ENCODE results near the gene ITGA2B. TPM values are rescaled to one million over a fixed set of nuclear protein-coding genes. Genes with fewer than 3 reads are reported as not detected.

Gene ITGA2B
- total RNA-seq, 1 donor from 2014 or later, result 0.44 TPM

DNA sequence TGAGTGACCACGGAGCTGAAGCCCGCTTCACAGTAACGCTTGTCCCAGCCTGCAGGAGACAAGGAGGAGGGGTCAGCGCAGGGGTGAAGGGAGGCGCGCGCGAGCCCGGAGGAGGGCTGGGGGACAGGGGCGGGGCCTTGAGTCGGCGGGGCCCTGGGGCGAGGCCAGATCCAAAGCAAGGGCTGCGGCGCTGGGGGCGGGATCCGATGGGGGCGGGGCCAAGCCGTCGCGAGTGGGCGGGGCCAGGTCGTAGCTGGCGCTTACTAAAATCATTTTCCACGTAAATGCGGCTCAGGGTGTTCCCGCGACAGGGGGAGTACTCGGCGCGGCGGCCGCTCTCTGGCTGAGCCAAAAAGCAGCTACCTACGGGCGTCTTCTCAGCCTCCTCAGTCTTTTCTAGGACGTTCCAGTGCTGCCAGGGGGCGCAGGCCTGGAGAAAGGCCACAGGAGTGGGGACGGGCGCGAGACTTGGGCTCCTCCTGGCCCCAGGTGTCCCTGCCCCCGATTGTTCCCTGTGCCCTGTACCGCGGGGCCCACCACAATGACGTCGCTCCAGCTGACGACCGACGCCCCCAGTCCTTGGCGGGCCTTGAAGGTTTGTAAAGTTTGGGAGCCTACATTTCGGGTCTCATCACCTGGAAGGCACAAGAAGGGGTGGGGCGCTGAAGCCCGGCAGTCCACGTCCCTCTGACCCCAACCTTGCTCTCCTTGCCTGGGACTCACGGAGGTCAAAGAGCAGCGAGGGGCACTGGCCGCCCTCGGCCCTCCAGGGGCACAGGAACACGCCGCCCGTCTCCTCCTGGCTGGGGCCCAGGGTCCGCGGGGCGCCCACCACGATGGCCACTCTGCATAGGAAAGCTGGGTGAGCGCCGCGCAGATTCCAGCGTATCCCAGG lies 3.9 kb downstream of the ITGA2B start:
- H3K27ac Mint-ChIP-seq, result no peak overlapping the region

DNA sequence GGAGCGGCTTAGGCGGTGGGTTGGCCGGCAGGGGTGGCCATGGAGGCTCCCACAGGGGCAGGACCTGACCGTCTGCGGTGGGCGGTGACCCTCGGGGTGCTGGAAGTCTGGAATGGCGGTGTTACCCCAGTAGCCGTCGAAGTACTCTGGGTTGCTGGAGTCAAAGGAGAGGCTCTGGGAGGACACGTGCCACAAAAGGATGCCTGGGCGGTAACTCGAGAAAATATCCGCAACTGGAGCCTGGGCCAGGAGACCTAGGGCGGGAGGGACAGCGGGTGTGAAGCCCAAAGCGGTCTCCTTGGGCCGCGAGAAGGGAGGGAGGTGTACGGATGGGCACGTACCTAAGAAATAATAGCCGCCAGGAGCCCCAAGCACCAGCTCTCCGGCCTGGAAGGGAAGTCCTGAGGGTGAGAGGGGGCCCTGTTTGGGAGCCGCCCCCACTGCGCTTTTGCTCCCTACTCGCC lies 4.6 kb downstream of the ITGA2B start:
- no peak for DNase-seq (ENCODE audit: low spot score)
- H3K36me3 Mint-ChIP-seq (ENCODE audit: low read depth), result no peaks in the 10 kb centered on the region
- peak overlapping the region; percentile 16 for H3K27ac Mint-ChIP-seq
- intact Hi-C loops (cut with micrococcal nuclease), result loop anchor here (1.0 kb wide), 3 partner anchors 22 to 118 kb away; partner anchors contain the start of genes FAM171A2, GPATCH8 and GRN
- H3K4me1 Mint-ChIP-seq (ENCODE audit: low read depth), result peaks cover 6% of the 10 kb centered on the region
- H3K27me3 Mint-ChIP-seq (ENCODE audit: insufficient read depth), result peaks cover 24% of the 10 kb centered on the region
- no peaks in the 10 kb centered on the region for H3K9me3 Mint-ChIP-seq
- H3K4me3 Mint-ChIP-seq, result peak overlapping the region; percentile 73

More for the DNA sequence above, 3.9 kb downstream of the ITGA2B start:
- Mint-ChIP-seq H3K36me3 (ENCODE audit: low read depth) (no peaks in the 10 kb centered on the region), H3K9me3 (no peaks in the 10 kb centered on the region), H3K4me3 (peak overlapping the region; percentile 73), H3K27me3 (ENCODE audit: insufficient read depth) (peaks cover 24% of the 10 kb centered on the region), H3K4me1 (ENCODE audit: low read depth) (peaks cover 6% of the 10 kb centered on the region)
- peak; percentile 79 for DNase-seq (ENCODE audit: low spot score)
- intact Hi-C loops (cut with micrococcal nuclease), result loop anchor here (1.0 kb wide), 3 partner anchors 22 to 118 kb away; partner anchors contain the start of genes FAM171A2, GPATCH8 and GRN

GRCh38 chr17:44384281-44384822 lies 5.1 kb downstream of the ITGA2B start:
- Mint-ChIP-seq H3K4me1 (ENCODE audit: low read depth) (peaks cover under 1% of the 10 kb centered on the region), H3K4me3 (peak overlapping the region; percentile 38), H3K36me3 (ENCODE audit: low read depth) (no peaks in the 10 kb centered on the region), H3K9me3 (no peaks in the 10 kb centered on the region), H3K27ac (no peak overlapping the region), H3K27me3 (ENCODE audit: insufficient read depth) (peaks cover 24% of the 10 kb centered on the region)
- no peak for DNase-seq (ENCODE audit: low spot score)
- intact Hi-C loops (cut with micrococcal nuclease), result no loop called here

- intact Hi-C loops (cut with micrococcal nuclease), result no loop called here
Observed at GRCh38 chr17:44383861-44384260, 5.6 kb downstream of the ITGA2B start.

DNA sequence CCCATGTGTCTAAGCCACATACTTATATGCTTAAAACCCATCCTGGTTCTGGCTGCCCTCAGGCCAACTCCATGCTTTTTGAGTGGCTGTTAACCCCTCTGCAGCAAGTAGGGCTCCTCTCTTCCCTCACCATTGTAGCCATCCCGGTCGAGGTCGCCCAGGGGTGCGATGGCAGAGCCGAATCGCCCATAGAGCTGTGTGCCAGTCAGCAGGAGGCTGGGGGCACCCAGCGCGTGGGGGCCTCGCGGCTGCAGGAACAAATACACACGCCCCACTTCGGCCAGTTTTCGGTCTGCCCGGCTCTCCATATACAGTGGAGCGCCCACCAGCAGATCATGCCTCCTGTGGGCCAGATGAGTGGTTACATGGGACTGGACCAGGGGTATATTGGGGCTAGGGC lies 6.1 kb downstream of the ITGA2B start:
- Mint-ChIP-seq H3K4me3 (no peak overlapping the region), H3K9me3 (no peaks in the 10 kb centered on the region), H3K27me3 (ENCODE audit: insufficient read depth) (peaks cover 24% of the 10 kb centered on the region), H3K4me1 (ENCODE audit: low read depth) (no peaks in the 10 kb centered on the region), H3K27ac (no peak overlapping the region), H3K36me3 (ENCODE audit: low read depth) (no peaks in the 10 kb centered on the region)
- intact Hi-C loops (cut with micrococcal nuclease), result no loop called here
- DNase-seq (ENCODE audit: low spot score), result no peak

More at GRCh38 chr17:44383861-44384260, 5.6 kb downstream of the ITGA2B start:
- no peak overlapping the region for H3K27ac Mint-ChIP-seq
- H3K36me3 Mint-ChIP-seq (ENCODE audit: low read depth), result no peaks in the 10 kb centered on the region
- DNase-seq (ENCODE audit: low spot score), result no peak
- no peaks in the 10 kb centered on the region for H3K4me1 Mint-ChIP-seq (ENCODE audit: low read depth)
- H3K9me3 Mint-ChIP-seq, result no peaks in the 10 kb centered on the region
- H3K4me3 Mint-ChIP-seq, result no peak overlapping the region
- peaks cover 24% of the 10 kb centered on the region for H3K27me3 Mint-ChIP-seq (ENCODE audit: insufficient read depth)

DNA sequence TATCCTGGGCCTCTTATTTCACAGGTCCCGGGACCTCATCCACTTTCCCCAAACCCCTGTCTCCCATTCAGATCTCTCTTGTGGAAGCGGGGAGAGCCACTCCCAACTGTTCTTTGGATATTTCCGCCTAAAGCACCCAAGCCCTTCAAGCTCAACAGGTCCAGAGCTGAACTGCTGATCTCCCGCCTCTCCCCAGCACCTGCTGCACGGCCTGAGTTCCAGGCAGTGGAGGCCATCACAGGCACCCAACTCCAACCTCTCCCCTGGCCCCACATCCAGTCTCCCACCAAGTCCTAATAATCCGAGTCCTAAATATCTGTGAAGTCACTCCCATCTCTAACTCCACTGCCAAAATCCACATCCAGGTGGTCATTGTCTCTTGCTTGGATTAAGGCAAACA lies 6.5 kb downstream of the ITGA2B start:
- no peak for DNase-seq (ENCODE audit: low spot score)
- Mint-ChIP-seq H3K4me1 (ENCODE audit: low read depth) (no peaks in the 10 kb centered on the region), H3K36me3 (ENCODE audit: low read depth) (no peaks in the 10 kb centered on the region), H3K27me3 (ENCODE audit: insufficient read depth) (peaks cover 22% of the 10 kb centered on the region), H3K4me3 (no peak overlapping the region), H3K9me3 (no peaks in the 10 kb centered on the region), H3K27ac (no peak overlapping the region)
- intact Hi-C loops (cut with micrococcal nuclease), result no loop called here

- H3K9me3 Mint-ChIP-seq, result no peaks in the 10 kb centered on the region
- peaks cover 20% of the 10 kb centered on the region for H3K27me3 Mint-ChIP-seq (ENCODE audit: insufficient read depth)
- intact Hi-C loops (cut with micrococcal nuclease), result no loop called here
- no peaks in the 10 kb centered on the region for H3K36me3 Mint-ChIP-seq (ENCODE audit: low read depth)
- H3K4me3 Mint-ChIP-seq, result no peak overlapping the region
- DNase-seq (ENCODE audit: low spot score), result no peak
- H3K4me1 Mint-ChIP-seq (ENCODE audit: low read depth), result no peaks in the 10 kb centered on the region
- H3K27ac Mint-ChIP-seq, result no peak overlapping the region
Observed at GRCh38 chr17:44381810-44382305, 7.6 kb downstream of the ITGA2B start.

DNA sequence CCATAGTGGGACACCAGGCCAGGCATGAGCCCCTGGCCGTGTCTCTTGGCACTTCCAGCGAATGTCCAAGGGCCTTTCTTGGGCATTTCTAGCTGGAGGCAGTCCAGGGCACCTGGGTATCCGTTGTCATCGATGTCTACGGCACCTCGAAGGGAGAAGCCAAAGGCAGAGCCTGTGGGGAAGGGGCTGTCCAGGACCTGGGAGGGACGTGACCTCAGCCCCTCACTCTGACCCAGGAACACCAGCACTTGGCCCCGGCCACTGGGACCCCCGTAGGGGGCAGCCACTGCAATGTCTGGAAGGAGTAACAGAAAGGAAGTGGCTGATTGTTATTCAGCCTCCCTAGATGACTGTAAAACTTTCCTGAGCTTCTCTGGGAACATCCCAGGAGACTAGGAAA lies 8.7 kb downstream of the ITGA2B start:
- H3K4me3 Mint-ChIP-seq, result no peak overlapping the region
- H3K27me3 Mint-ChIP-seq (ENCODE audit: insufficient read depth), result peaks cover 16% of the 10 kb centered on the region
- H3K4me1 Mint-ChIP-seq (ENCODE audit: low read depth), result no peaks in the 10 kb centered on the region
- DNase-seq (ENCODE audit: low spot score), result no peak
- no peaks in the 10 kb centered on the region for H3K9me3 Mint-ChIP-seq
- H3K36me3 Mint-ChIP-seq (ENCODE audit: low read depth), result no peaks in the 10 kb centered on the region
- intact Hi-C loops (cut with micrococcal nuclease), result no loop called here
- H3K27ac Mint-ChIP-seq, result no peak overlapping the region

DNA sequence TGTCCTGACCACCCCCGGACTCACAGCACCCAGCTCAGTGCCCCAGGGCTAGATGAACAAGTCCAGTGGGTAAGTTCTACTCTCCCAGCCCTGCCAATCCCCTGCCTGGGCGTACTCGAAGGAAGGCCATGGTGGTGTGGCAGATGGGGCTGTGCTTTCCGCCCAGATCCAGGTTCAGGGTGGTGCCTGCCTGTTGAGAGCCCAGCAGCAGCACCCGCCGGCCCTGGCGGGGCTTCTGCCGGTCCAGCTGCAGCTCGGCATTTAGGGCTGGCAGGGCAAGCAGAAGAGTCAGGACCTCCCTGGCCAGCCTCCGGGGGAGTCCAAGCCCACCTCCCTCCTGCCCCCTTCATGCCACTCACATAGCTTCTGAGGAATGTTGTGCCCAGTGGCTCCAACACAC lies 9.6 kb downstream of the ITGA2B start:
- intact Hi-C loops (cut with micrococcal nuclease), result no loop called here
- no peak overlapping the region for H3K4me3 Mint-ChIP-seq

GRCh38 chr17:44378171-44378705 lies 11.2 kb downstream of the ITGA2B start:
- H3K9me3 Mint-ChIP-seq, result no peaks in the 10 kb centered on the region
- no peak overlapping the region for H3K4me3 Mint-ChIP-seq
- no peaks in the 10 kb centered on the region for H3K4me1 Mint-ChIP-seq (ENCODE audit: low read depth)
- peaks cover 14% of the 10 kb centered on the region for H3K27me3 Mint-ChIP-seq (ENCODE audit: insufficient read depth)
- H3K27ac Mint-ChIP-seq, result no peak overlapping the region
- H3K36me3 Mint-ChIP-seq (ENCODE audit: low read depth), result no peaks in the 10 kb centered on the region
- DNase-seq (ENCODE audit: low spot score), result no peak
- intact Hi-C loops (cut with micrococcal nuclease), result no loop called here

More for the DNA sequence above, 9.6 kb downstream of the ITGA2B start:
- Mint-ChIP-seq H3K4me1 (ENCODE audit: low read depth) (no peaks in the 10 kb centered on the region), H3K27me3 (ENCODE audit: insufficient read depth) (peaks cover 15% of the 10 kb centered on the region), H3K27ac (no peak overlapping the region), H3K36me3 (ENCODE audit: low read depth) (no peaks in the 10 kb centered on the region), H3K9me3 (no peaks in the 10 kb centered on the region)
- no peak for DNase-seq (ENCODE audit: low spot score)

- H3K4me1 Mint-ChIP-seq (ENCODE audit: low read depth), result no peaks in the 10 kb centered on the region
Observed at GRCh38 chr17:44376779-44377178, 12.7 kb downstream of the ITGA2B start.

GRCh38 chr17:44376124-44376523 lies 13.3 kb downstream of the ITGA2B start:
- Mint-ChIP-seq H3K27me3 (ENCODE audit: insufficient read depth) (peaks cover 12% of the 10 kb centered on the region), H3K9me3 (no peaks in the 10 kb centered on the region), H3K4me1 (ENCODE audit: low read depth) (no peaks in the 10 kb centered on the region), H3K27ac (no peak overlapping the region), H3K36me3 (ENCODE audit: low read depth) (no peaks in the 10 kb centered on the region), H3K4me3 (no peak overlapping the region)
- no peak for DNase-seq (ENCODE audit: low spot score)
- intact Hi-C loops (cut with micrococcal nuclease), result no loop called here

More at GRCh38 chr17:44376779-44377178, 12.7 kb downstream of the ITGA2B start:
- DNase-seq (ENCODE audit: low spot score), result no peak
- no peak overlapping the region for H3K27ac Mint-ChIP-seq
- no peak overlapping the region for H3K4me3 Mint-ChIP-seq
- no peaks in the 10 kb centered on the region for H3K36me3 Mint-ChIP-seq (ENCODE audit: low read depth)
- no peaks in the 10 kb centered on the region for H3K9me3 Mint-ChIP-seq
- intact Hi-C loops (cut with micrococcal nuclease), result no loop called here
- peaks cover 10% of the 10 kb centered on the region for H3K27me3 Mint-ChIP-seq (ENCODE audit: insufficient read depth)

Measured in activated T-helper 1 cell treated with anti-CD3 and anti-CD28 coated beads, Interleukin-12 subunit alpha, Interleukin-12 subunit beta, Interleukin-2, Interleukin-4 antibody, amounts not matched to agents 30 ng/mL and 10 ng/mL and 1 ng/mL, durations not matched to agents 14 hours and 24 hours and 36 hours (primary cell).